ENCODE measurements around the gene FGD6. TPM values are rescaled to one million over a fixed set of nuclear protein-coding genes. Genes with fewer than 3 reads are reported as not detected.

FGD6 gene
- total RNA-seq, 2 experiments from 2014 or later = 5.6 to 7.8 TPM

GRCh38 chr12:95066091-95066855 lies 151.0 kb downstream of the FGD6 start:
- Histone ChIP-seq H2AFZ (ENCODE audit: low read length) (no peak overlapping the region), H3K4me2 (ENCODE audit: low read length) (no peak overlapping the region), H3K4me3 (ENCODE audit: low read depth, low read length, poor library complexity, severe bottlenecking) (no peak overlapping the region), H3K79me2 (ENCODE audit: insufficient read depth, low read depth, low read length) (peaks cover 39% of the 10 kb centered on the region), H3K9me3 (ENCODE audit: low read length) (no peaks in the 10 kb centered on the region), H3K27ac (ENCODE audit: low read depth, low read length, poor library complexity, severe bottlenecking) (no peak overlapping the region), H4K20me1 (ENCODE audit: insufficient read depth, low read length) (0 out of 2 replicates have a peak, but pooled peaks cover 4% of the 10 kb centered on the region), H3K36me3 (ENCODE audit: insufficient read depth, low read length) (peaks cover 78% of the 10 kb centered on the region), H3K9me2 (ENCODE audit: insufficient read depth, low read length) (no peaks in the 10 kb centered on the region), H3K4me1 (ENCODE audit: insufficient read depth, low read length, poor library complexity, severe bottlenecking) (no peaks in the 10 kb centered on the region)
- no TSS peak for BruUV-seq (replicated peaks)
- POLR2A ChIA-PET = no interaction called here
- DNase-seq (ENCODE audit: low spot score) = no peak
- intact Hi-C loops (cut with micrococcal nuclease; ENCODE audit: unreplicated experiment) = no loop called here
- CTCF ChIA-PET (ENCODE audit: unreplicated experiment) = no interaction called here
- TF ChIP-seq CTCF (conservative IDR thresholded peaks at IDR 0.05; ENCODE audit: low read length) (no peak), EZH2phosphoT487 (IDR thresholded peaks at IDR 0.05; ENCODE audit: borderline replicate concordance, low read depth, low read length) (no peak)

- Histone ChIP-seq H3K4me3 (ENCODE audit: low read depth, low read length, poor library complexity, severe bottlenecking) (no peak overlapping the region), H3K4me2 (ENCODE audit: low read length) (no peak overlapping the region), H3K36me3 (ENCODE audit: insufficient read depth, low read length) (peaks cover 95% of the 10 kb centered on the region), H3K9me3 (ENCODE audit: low read length) (no peaks in the 10 kb centered on the region), H3K79me2 (ENCODE audit: insufficient read depth, low read depth, low read length) (no peaks in the 10 kb centered on the region), H2AFZ (ENCODE audit: low read length) (no peak overlapping the region), H3K4me1 (ENCODE audit: insufficient read depth, low read length, poor library complexity, severe bottlenecking) (no peaks in the 10 kb centered on the region), H3K9me2 (ENCODE audit: insufficient read depth, low read length) (no peaks in the 10 kb centered on the region), H3K27ac (ENCODE audit: low read depth, low read length, poor library complexity, severe bottlenecking) (no peak overlapping the region), H4K20me1 (ENCODE audit: insufficient read depth, low read length) (0 out of 2 replicates have a peak, but pooled peaks cover 4% of the 10 kb centered on the region)
- DNase-seq (ENCODE audit: low spot score) = no peak
- CTCF ChIA-PET (ENCODE audit: unreplicated experiment) = no interaction called here
- BruUV-seq (replicated peaks) = no TSS peak
- POLR2A ChIA-PET = interaction anchor here (1.1 kb wide), 1 partner anchor 33 kb away, joined by 7 read pairs; no protein-coding TSS in a partner anchor
- TF ChIP-seq EZH2phosphoT487 (IDR thresholded peaks at IDR 0.05; ENCODE audit: borderline replicate concordance, low read depth, low read length) (no peak), CTCF (conservative IDR thresholded peaks at IDR 0.05; ENCODE audit: low read length) (no peak)
- intact Hi-C loops (cut with micrococcal nuclease; ENCODE audit: unreplicated experiment) = no loop called here
These were observed 156.3 kb downstream of the FGD6 start for GRCh38 chr12:95060951-95061350.

GRCh38 chr12:95059984-95060383 lies 157.3 kb downstream of the FGD6 start:
- no peak for DNase-seq (ENCODE audit: low spot score)
- no peak for TF ChIP-seq EZH2phosphoT487 (IDR thresholded peaks at IDR 0.05; ENCODE audit: borderline replicate concordance, low read depth, low read length)
- TF ChIP-seq CTCF (conservative IDR thresholded peaks at IDR 0.05; ENCODE audit: low read length) = no peak

More at GRCh38 chr12:95059984-95060383, 157.3 kb downstream of the FGD6 start:
- Histone ChIP-seq H3K36me3 (ENCODE audit: insufficient read depth, low read length) (peaks cover 94% of the 10 kb centered on the region), H3K9me2 (ENCODE audit: insufficient read depth, low read length) (no peaks in the 10 kb centered on the region), H3K79me2 (ENCODE audit: insufficient read depth, low read depth, low read length) (no peaks in the 10 kb centered on the region), H3K9me3 (ENCODE audit: low read length) (no peaks in the 10 kb centered on the region), H3K4me1 (ENCODE audit: insufficient read depth, low read length, poor library complexity, severe bottlenecking) (no peaks in the 10 kb centered on the region), H4K20me1 (ENCODE audit: insufficient read depth, low read length) (0 out of 2 replicates have a peak, but pooled peaks cover 4% of the 10 kb centered on the region), H3K27ac (ENCODE audit: low read depth, low read length, poor library complexity, severe bottlenecking) (no peak overlapping the region), H2AFZ (ENCODE audit: low read length) (no peak overlapping the region), H3K4me3 (ENCODE audit: low read depth, low read length, poor library complexity, severe bottlenecking) (no peak overlapping the region), H3K4me2 (ENCODE audit: low read length) (no peak overlapping the region)
- POLR2A ChIA-PET = interaction anchor here (0.6 to 1.1 kb wide), 4 partner anchors 13 to 731 kb away, joined by 3 to 7 read pairs (median 6); partner anchors contain the start of gene NR2C1
- intact Hi-C loops (cut with micrococcal nuclease; ENCODE audit: unreplicated experiment) = no loop called here
- CTCF ChIA-PET (ENCODE audit: unreplicated experiment) = interaction anchor here (1.0 kb wide), 1 partner anchor 475 kb away, joined by 3 read pairs; no protein-coding TSS in a partner anchor
- BruUV-seq (replicated peaks) = no TSS peak
